NCI-H2029 treated with DMSO at 0.1 percent for 48 hours (cell line): ENCODE data around the gene MX1.

Source experiments
- DNase-seq: peaks from one replicate; lab custom pipeline; 2025; lab: John Stamatoyannopoulos, UW

The MX1 gene

GRCh38 chr21:41491412-41491811 lies 65.4 kb downstream of the MX1 start:
- DNase-seq: no peak

GRCh38 chr21:41494242-41494641 lies 68.2 kb downstream of the MX1 start:
- DNase-seq: no peak

GRCh38 chr21:41497008-41497407 lies 71.0 kb downstream of the MX1 start:
- no peak for DNase-seq

- no peak for DNase-seq
Observed at GRCh38 chr21:41497788-41498187, 71.7 kb downstream of the MX1 start.

GRCh38 chr21:41499920-41500319 lies 73.9 kb downstream of the MX1 start:
- no peak for DNase-seq

- DNase-seq: no peak
Observed at GRCh38 chr21:41500363-41500762, 74.3 kb downstream of the MX1 start.

GRCh38 chr21:41500931-41501381 lies 74.9 kb downstream of the MX1 start:
- peak; percentile 83 for DNase-seq

GRCh38 chr21:41501919-41502318 lies 75.9 kb downstream of the MX1 start:
- DNase-seq: peak; percentile 53

GRCh38 chr21:41503331-41503730 lies 77.3 kb downstream of the MX1 start:
- DNase-seq: no peak

- DNase-seq: no peak
Observed at GRCh38 chr21:41504030-41504429, 78.0 kb downstream of the MX1 start.

GRCh38 chr21:41506005-41506594 lies 80.1 kb downstream of the MX1 start:
- no peak for DNase-seq

GRCh38 chr21:41506611-41507520 lies 80.8 kb downstream of the MX1 start:
- no peak for DNase-seq

- DNase-seq: no peak
Observed at GRCh38 chr21:41507521-41508414, 81.7 kb downstream of the MX1 start, which contains the start of gene TMPRSS2. Gene TMPRSS2 (minus strand): TSS chr21:41508158. CDS start chr21:41498133, 10,025 bp downstream.

GRCh38 chr21:41508415-41509144 lies 82.5 kb downstream of the MX1 start:
- DNase-seq: no peak
